DND-41 (cell line): ENCODE data around the gene MAS1L.

ENCODE experiments used
- ATAC-seq: fragments of 200-7000 bp; cut with Tn5 transposase; 3 replicates; pipeline ENCODE4 v1.9.1; 2021; ENCODE audit warnings: low read depth; ENCODE audit not compliant: insufficient read depth
- DNase-seq: peaks from one replicate; pipeline ENCODE4 v3.0.0-alpha.2; 2020
- H2AFZ ChIP-seq: 2 replicates; pipeline ENCODE4 v1.6.0; 2012; ENCODE audit warnings: low read depth, low read length
- H3K27ac ChIP-seq: 2 replicates; pipeline ENCODE4 v1.5.1; 2012; ENCODE audit warnings: low read length, inconsistent platforms
- H3K27me3 ChIP-seq: fragments of 200-600 bp; sonication (generic); 2 replicates; pipeline ENCODE4 v1.6.0; 2012; ENCODE audit warnings: low read length, mild to moderate bottlenecking, inconsistent platforms; ENCODE audit not compliant: insufficient read depth, poor library complexity
- H3K36me3 ChIP-seq: 2 replicates; pipeline ENCODE4 v1.5.1; 2012; ENCODE audit warnings: low read length, inconsistent platforms; ENCODE audit not compliant: insufficient read depth
- H3K4me1 ChIP-seq: 2 replicates; pipeline ENCODE4 v1.5.1; 2012; ENCODE audit warnings: mild to moderate bottlenecking, low read length; ENCODE audit not compliant: insufficient read depth
- H3K4me2 ChIP-seq: 2 replicates; pipeline ENCODE4 v1.6.0; 2012; ENCODE audit warnings: mild to moderate bottlenecking, moderate library complexity, low read length, inconsistent platforms; ENCODE audit not compliant: insufficient read depth
- H3K4me3 ChIP-seq, 2 experiments: fragments of 200-600 bp in 1 of 2; shearing (Covaris generic) in 1 of 2; 2 replicates each; pipeline ENCODE4 v1.5.1; 2012 to 2016; ENCODE audit warnings: inconsistent platforms in 2 of 2, low read length in 2 of 2, mild to moderate bottlenecking in 2 of 2, low read depth in 1 of 2, moderate library complexity in 1 of 2
- H3K79me2 ChIP-seq: 2 replicates; pipeline ENCODE4 v1.6.0; 2012; ENCODE audit warnings: low read length, inconsistent platforms; ENCODE audit not compliant: insufficient read depth
- H3K9ac ChIP-seq: 2 replicates; pipeline ENCODE4 v1.6.0; 2012; ENCODE audit warnings: low read depth, mild to moderate bottlenecking, inconsistent platforms, low read length, moderate library complexity
- H3K9me3 ChIP-seq: 2 replicates; pipeline ENCODE4 v1.5.1; 2012; ENCODE audit warnings: low read length, moderate library complexity, mild to moderate bottlenecking, inconsistent platforms; ENCODE audit not compliant: insufficient read depth, severe bottlenecking
- H4K20me1 ChIP-seq: 2 replicates; pipeline ENCODE4 v1.6.0; 2012; ENCODE audit warnings: low read length; ENCODE audit not compliant: insufficient read depth
- CTCF ChIP-seq: IDR thresholded peaks from 2 replicates; pipeline ENCODE4 v1.5.1; 2012; ENCODE audit warnings: borderline replicate concordance, low read length, moderate library complexity, mild to moderate bottlenecking; ENCODE audit not compliant: poor library complexity, severe bottlenecking; ENCODE audit errors: extremely low read depth
- EZH2 ChIP-seq: IDR thresholded peaks from 3 replicates; pipeline ENCODE4 v1.6.1; 2012; ENCODE audit warnings: borderline replicate concordance, low read depth, mild to moderate bottlenecking, moderate library complexity, low read length, inconsistent platforms; ENCODE audit not compliant: severe bottlenecking

MAS1L gene

GRCh38 chr6:29524444-29525310 is 36.9 kb upstream of the MAS1L start:
- Histone ChIP-seq H3K36me3 (no peaks in the 10 kb centered on the region), H3K79me2 (no peaks in the 10 kb centered on the region), H2AFZ (no peak overlapping the region), H3K9me3 (peaks cover 6% of the 10 kb centered on the region), H3K4me3 (no peak overlapping the region), H4K20me1 (no peaks in the 10 kb centered on the region), H3K27ac (no peak overlapping the region), H3K4me2 (no peak overlapping the region), H3K27me3 (no peaks in the 10 kb centered on the region), H3K4me1 (no peaks in the 10 kb centered on the region), H3K9ac (no peak overlapping the region)
- DNase-seq (no peak), ATAC-seq (no peak)
- TF ChIP-seq EZH2 (no peak), CTCF (no peak)

DNA sequence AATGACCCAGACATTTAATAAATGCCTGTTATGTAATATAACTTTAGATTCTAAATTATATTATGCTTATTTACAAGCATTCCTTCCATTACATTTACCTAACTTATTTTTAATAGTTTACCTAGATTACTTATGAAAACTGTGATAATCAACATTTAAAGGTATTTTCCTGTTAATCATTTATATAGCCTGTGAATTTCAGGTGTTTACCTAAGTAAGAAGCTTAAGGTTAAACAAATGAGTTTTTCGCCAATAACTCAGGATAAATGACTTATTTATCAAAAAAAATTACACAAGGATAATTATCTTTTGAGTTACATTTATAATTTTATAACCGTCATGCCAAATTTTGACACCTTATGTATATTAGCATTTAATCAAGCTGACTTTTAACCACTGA is 36.3 kb upstream of the MAS1L start:
- Histone ChIP-seq H3K27ac (no peak overlapping the region), H3K9me3 (peaks cover 6% of the 10 kb centered on the region), H3K4me1 (no peaks in the 10 kb centered on the region), H3K27me3 (no peaks in the 10 kb centered on the region), H3K79me2 (no peaks in the 10 kb centered on the region), H3K36me3 (no peaks in the 10 kb centered on the region), H3K4me2 (no peak overlapping the region), H3K4me3 (no peak overlapping the region), H4K20me1 (no peaks in the 10 kb centered on the region), H2AFZ (no peak overlapping the region), H3K9ac (no peak overlapping the region)
- ATAC-seq: no peak
- no peak for DNase-seq
- TF ChIP-seq EZH2 (no peak), CTCF (no peak)

DNA sequence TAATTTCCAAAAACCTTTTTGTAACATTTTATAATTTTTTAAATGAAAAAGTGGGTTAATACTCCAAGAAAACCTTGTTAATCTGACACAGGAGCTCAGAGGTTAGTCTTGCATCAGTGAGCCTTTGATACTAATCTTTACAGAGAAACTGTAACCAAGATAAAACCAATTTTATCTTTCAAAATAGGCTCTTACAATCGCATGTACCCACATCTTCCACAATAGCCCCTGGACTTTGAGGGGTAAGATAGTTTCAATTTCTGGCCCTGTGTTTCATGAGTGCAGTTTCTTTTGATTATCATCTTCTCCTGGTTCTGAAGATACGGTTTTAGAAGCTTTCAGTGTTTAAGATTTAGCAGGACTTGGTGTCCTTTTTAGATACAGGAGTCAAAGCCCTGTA is 34.5 kb upstream of the MAS1L start:
- no peak for ATAC-seq
- H3K4me2 ChIP-seq: no peak overlapping the region
- H2AFZ ChIP-seq: no peak overlapping the region

More for the DNA sequence above, 34.5 kb upstream of the MAS1L start:
- TF ChIP-seq EZH2: no peak
- TF ChIP-seq CTCF: no peak
- Histone ChIP-seq H3K27me3 (no peaks in the 10 kb centered on the region), H3K9me3 (peaks cover 6% of the 10 kb centered on the region), H3K36me3 (no peaks in the 10 kb centered on the region), H4K20me1 (no peaks in the 10 kb centered on the region), H3K79me2 (no peaks in the 10 kb centered on the region), H3K27ac (no peak overlapping the region), H3K4me3 (no peak overlapping the region), H3K9ac (no peak overlapping the region), H3K4me1 (no peaks in the 10 kb centered on the region)
- DNase-seq: no peak
